Measurements from ENCODE around the gene VEZT. TPM values are rescaled to one million over a fixed set of nuclear protein-coding genes. Genes with fewer than 3 reads are reported as not detected.
A peak's percentile ranks its signal among the peaks of the same experiment; 100 is the strongest.

Gene VEZT
- total and polyA plus RNA-seq, 9 of the 15 experiments (the other 6 are each of a cell fraction or from before 2014, with no cell fraction given), result 16.1 to 61.5 (median 32.6) TPM

GRCh38 chr12:95182868-95183415, 34.7 kb upstream of the VEZT start (continued):
- TF ChIP-seq FOS (IDR thresholded peaks at IDR 0.05; ENCODE audit: extremely low read depth, insufficient read length), result peak; percentile 38
- peak; percentile 63 for TF ChIP-seq ZFX (CRISPR knock-in tag; IDR thresholded peaks at IDR 0.05)
- TF ChIP-seq GABPB1 (CRISPR knock-in tag; IDR thresholded peaks at IDR 0.05), result no peak
- TF ChIP-seq, protein P1, sequence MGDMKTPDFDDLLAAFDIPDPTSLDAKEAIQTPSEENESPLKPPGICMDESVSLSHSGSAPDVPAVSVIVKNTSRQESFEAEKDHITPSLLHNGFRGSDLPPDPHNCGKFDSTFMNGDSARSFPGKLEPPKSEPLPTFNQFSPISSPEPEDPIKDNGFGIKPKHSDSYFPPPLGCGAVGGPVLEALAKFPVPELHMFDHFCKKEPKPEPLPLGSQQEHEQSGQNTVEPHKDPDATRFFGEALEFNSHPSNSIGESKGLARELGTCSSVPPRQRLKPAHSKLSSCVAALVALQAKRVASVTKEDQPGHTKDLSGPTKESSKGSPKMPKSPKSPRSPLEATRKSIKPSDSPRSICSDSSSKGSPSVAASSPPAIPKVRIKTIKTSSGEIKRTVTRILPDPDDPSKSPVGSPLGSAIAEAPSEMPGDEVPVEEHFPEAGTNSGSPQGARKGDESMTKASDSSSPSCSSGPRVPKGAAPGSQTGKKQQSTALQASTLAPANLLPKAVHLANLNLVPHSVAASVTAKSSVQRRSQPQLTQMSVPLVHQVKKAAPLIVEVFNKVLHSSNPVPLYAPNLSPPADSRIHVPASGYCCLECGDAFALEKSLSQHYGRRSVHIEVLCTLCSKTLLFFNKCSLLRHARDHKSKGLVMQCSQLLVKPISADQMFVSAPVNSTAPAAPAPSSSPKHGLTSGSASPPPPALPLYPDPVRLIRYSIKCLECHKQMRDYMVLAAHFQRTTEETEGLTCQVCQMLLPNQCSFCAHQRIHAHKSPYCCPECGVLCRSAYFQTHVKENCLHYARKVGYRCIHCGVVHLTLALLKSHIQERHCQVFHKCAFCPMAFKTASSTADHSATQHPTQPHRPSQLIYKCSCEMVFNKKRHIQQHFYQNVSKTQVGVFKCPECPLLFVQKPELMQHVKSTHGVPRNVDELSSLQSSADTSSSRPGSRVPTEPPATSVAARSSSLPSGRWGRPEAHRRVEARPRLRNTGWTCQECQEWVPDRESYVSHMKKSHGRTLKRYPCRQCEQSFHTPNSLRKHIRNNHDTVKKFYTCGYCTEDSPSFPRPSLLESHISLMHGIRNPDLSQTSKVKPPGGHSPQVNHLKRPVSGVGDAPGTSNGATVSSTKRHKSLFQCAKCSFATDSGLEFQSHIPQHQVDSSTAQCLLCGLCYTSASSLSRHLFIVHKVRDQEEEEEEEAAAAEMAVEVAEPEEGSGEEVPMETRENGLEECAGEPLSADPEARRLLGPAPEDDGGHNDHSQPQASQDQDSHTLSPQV (IDR thresholded peaks at IDR 0.05), result peak; percentile 88
- TF ChIP-seq, protein P2, sequence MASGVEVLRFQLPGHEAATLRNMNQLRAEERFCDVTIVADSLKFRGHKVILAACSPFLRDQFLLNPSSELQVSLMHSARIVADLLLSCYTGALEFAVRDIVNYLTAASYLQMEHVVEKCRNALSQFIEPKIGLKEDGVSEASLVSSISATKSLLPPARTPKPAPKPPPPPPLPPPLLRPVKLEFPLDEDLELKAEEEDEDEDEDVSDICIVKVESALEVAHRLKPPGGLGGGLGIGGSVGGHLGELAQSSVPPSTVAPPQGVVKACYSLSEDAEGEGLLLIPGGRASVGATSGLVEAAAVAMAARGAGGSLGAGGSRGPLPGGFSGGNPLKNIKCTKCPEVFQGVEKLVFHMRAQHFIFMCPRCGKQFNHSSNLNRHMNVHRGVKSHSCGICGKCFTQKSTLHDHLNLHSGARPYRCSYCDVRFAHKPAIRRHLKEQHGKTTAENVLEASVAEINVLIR (CRISPR knock-in tag; IDR thresholded peaks at IDR 0.05), result no peak; the same call in 1 of the 2 replicates
- TF ChIP-seq NEUROD1 (IDR thresholded peaks at IDR 0.05; ENCODE audit: borderline replicate concordance, low read depth, low read length, partially characterized antibody), result no peak
- TF ChIP-seq MCM3 (IDR thresholded peaks at IDR 0.05), result no peak
- no peak for TF ChIP-seq SREBF1 (IDR thresholded peaks at IDR 0.05; ENCODE audit: borderline replicate concordance, low read depth, low read length)
- TF ChIP-seq TCF3 (CRISPR knock-in tag; IDR thresholded peaks at IDR 0.05), result peak; percentile 55
- no peak for TF ChIP-seq ZNF174 (CRISPR knock-in tag; IDR thresholded peaks at IDR 0.05)
- no peak for TF ChIP-seq SMAD3 (CRISPR knock-in tag; conservative IDR thresholded peaks at IDR 0.05)
- TF ChIP-seq ZC3H8 (IDR thresholded peaks at IDR 0.05), result no peak
- TF ChIP-seq, protein P3, sequence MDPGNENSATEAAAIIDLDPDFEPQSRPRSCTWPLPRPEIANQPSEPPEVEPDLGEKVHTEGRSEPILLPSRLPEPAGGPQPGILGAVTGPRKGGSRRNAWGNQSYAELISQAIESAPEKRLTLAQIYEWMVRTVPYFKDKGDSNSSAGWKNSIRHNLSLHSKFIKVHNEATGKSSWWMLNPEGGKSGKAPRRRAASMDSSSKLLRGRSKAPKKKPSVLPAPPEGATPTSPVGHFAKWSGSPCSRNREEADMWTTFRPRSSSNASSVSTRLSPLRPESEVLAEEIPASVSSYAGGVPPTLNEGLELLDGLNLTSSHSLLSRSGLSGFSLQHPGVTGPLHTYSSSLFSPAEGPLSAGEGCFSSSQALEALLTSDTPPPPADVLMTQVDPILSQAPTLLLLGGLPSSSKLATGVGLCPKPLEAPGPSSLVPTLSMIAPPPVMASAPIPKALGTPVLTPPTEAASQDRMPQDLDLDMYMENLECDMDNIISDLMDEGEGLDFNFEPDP (CRISPR knock-in tag; IDR thresholded peaks at IDR 0.05), result no peak
- TF ChIP-seq ZNF639 (CRISPR knock-in tag; conservative IDR thresholded peaks at IDR 0.05 in 1 of 2, IDR thresholded peaks at IDR 0.05 in 1 of 2), result no peak
- TF ChIP-seq FIP1L1 (IDR thresholded peaks at IDR 0.05; ENCODE audit: low read depth, low read length, poor library complexity, severe bottlenecking), result no peak
- no peak for TF ChIP-seq EZH2 (IDR thresholded peaks at IDR 0.05; ENCODE audit: borderline replicate concordance, low read depth, low read length)
- TF ChIP-seq FOSL1 (tag; conservative IDR thresholded peaks at IDR 0.05), result peak; percentile 95
- TF ChIP-seq POLR2AphosphoS2 (IDR thresholded peaks at IDR 0.05; ENCODE audit: low read length), result no peak
- TF ChIP-seq BRCA1 (IDR thresholded peaks at IDR 0.05), result no peak
- TF ChIP-seq BRCA1 (CRISPR knock-in tag; IDR thresholded peaks at IDR 0.05), result no peak
- no peak for TF ChIP-seq BRD4 (IDR thresholded peaks at IDR 0.05)
- TF ChIP-seq BACH1 (tag; IDR thresholded peaks at IDR 0.05), result peak; percentile 90

All from K562 (cell line).